ENCODE results near the gene TCF21.
A peak's percentile ranks its signal among the peaks of the same experiment; 100 is the strongest.

DNA sequence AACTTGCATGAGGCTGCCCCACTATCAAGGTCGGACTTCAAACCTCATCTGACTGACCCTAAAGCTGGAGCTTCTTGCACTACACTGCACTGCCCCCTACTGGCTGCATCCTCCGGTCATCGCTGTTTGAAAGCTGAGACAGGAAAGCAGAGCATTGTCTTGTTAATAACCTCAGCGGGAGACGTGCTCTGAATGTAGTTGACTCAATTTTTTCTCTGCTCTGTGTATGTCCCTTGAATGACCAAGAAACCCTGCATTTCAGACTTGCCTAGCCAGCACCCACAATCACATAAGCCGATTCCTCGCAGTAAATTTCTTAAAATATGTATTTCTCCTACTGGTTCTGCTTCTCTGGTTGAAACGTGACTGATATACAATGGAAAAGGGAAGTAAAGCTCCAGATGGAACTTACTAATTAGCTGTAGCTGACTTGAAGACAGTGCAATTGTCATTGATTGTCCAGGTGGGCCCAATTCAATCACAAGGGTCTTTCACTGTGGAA lies 27.8 kb downstream of the TCF21 start:
- TF ChIP-seq POLR2A (IDR thresholded peaks at IDR 0.05) (no peak), EP300 (IDR thresholded peaks at IDR 0.05) (no peak), POLR2AphosphoS5 (IDR thresholded peaks at IDR 0.05) (no peak)
- TF ChIP-seq, protein P1, sequence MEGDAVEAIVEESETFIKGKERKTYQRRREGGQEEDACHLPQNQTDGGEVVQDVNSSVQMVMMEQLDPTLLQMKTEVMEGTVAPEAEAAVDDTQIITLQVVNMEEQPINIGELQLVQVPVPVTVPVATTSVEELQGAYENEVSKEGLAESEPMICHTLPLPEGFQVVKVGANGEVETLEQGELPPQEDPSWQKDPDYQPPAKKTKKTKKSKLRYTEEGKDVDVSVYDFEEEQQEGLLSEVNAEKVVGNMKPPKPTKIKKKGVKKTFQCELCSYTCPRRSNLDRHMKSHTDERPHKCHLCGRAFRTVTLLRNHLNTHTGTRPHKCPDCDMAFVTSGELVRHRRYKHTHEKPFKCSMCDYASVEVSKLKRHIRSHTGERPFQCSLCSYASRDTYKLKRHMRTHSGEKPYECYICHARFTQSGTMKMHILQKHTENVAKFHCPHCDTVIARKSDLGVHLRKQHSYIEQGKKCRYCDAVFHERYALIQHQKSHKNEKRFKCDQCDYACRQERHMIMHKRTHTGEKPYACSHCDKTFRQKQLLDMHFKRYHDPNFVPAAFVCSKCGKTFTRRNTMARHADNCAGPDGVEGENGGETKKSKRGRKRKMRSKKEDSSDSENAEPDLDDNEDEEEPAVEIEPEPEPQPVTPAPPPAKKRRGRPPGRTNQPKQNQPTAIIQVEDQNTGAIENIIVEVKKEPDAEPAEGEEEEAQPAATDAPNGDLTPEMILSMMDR (IDR thresholded peaks at IDR 0.05) = peak; percentile 46 to 81 (median 68)

All from sigmoid colon (tissue), 4 donors.